Panc1 (cell line): ENCODE measurements around the gene SEZ6L.

Experiments used
- CTCF ChIP-seq: fragments of 450-650 bp; IDR thresholded peaks from 2 replicates; pipeline ENCODE4 v1.5.1; 2017; ENCODE audit warnings: mild to moderate bottlenecking
- POLR2AphosphoS5 ChIP-seq: IDR thresholded peaks from 2 replicates; pipeline ENCODE4 v1.6.1; 2012; ENCODE audit warnings: mild to moderate bottlenecking, low read depth, low read length, moderate library complexity
- SIN3A ChIP-seq: IDR thresholded peaks from 2 replicates; pipeline ENCODE4 v1.6.1; 2012; ENCODE audit warnings: low read depth, mild to moderate bottlenecking, low read length, moderate library complexity, borderline replicate concordance; ENCODE audit not compliant: insufficient read depth

GRCh38 chr22:26122920-26123468 is 46.3 kb upstream of the SEZ6L start:
- no peak for TF ChIP-seq CTCF
- TF ChIP-seq SIN3A, result no peak
- no peak for TF ChIP-seq POLR2AphosphoS5
